Neural cell (in vitro differentiated cells): ENCODE measurements around the gene CYP11A1.

Source experiments
- EP300 ChIP-seq: fragments of 450-650 bp; conservative IDR thresholded peaks from 2 replicates; pipeline ENCODE4 v1.6.1; 2014; ENCODE audit warnings: antibody characterized with exemption, mild to moderate bottlenecking, moderate library complexity; ENCODE audit not compliant: poor library complexity, severe bottlenecking
- EZH2 ChIP-seq: fragments of 200-600, 300-800 bp; shearing (Covaris generic), sonication (generic); IDR thresholded peaks from 2 replicates; pipeline ENCODE4 v1.6.1; 2014; ENCODE audit warnings: antibody characterized with exemption, low read length, borderline replicate concordance, mild to moderate bottlenecking; ENCODE audit not compliant: insufficient read depth, poor library complexity, severe bottlenecking
- MXI1 ChIP-seq: fragments of 450-650 bp; conservative IDR thresholded peaks from 2 replicates; pipeline ENCODE4 v1.6.1; 2014; ENCODE audit warnings: antibody characterized with exemption, mild to moderate bottlenecking; ENCODE audit not compliant: poor library complexity, severe bottlenecking
- POLR2AphosphoS5 ChIP-seq: IDR thresholded peaks from 2 replicates; pipeline ENCODE4 v1.6.1; 2012
- RAD21 ChIP-seq: fragments of 450-650 bp; conservative IDR thresholded peaks from 2 replicates; pipeline ENCODE4 v1.6.1; 2014; ENCODE audit warnings: antibody characterized with exemption, mild to moderate bottlenecking, moderate library complexity
- REST ChIP-seq: IDR thresholded peaks from 2 replicates; pipeline ENCODE4 v1.6.1; 2012; ENCODE audit warnings: borderline replicate concordance
- SMC3 ChIP-seq: fragments of 450-650 bp; conservative IDR thresholded peaks from 2 replicates; pipeline ENCODE4 v1.6.1; 2014; ENCODE audit warnings: antibody characterized with exemption, mild to moderate bottlenecking, moderate library complexity; ENCODE audit not compliant: poor library complexity
- TAF1 ChIP-seq: IDR thresholded peaks from 2 replicates; pipeline ENCODE4 v1.6.1; 2012; ENCODE audit warnings: low read depth
- TF ChIP-seq, protein P1 (sequence below): fragments of 450-650 bp; IDR thresholded peaks from 2 replicates; pipeline ENCODE4 v1.5.1; 2014; ENCODE audit warnings: antibody characterized with exemption, mild to moderate bottlenecking, moderate library complexity; ENCODE audit not compliant: poor library complexity, severe bottlenecking

DNA sequence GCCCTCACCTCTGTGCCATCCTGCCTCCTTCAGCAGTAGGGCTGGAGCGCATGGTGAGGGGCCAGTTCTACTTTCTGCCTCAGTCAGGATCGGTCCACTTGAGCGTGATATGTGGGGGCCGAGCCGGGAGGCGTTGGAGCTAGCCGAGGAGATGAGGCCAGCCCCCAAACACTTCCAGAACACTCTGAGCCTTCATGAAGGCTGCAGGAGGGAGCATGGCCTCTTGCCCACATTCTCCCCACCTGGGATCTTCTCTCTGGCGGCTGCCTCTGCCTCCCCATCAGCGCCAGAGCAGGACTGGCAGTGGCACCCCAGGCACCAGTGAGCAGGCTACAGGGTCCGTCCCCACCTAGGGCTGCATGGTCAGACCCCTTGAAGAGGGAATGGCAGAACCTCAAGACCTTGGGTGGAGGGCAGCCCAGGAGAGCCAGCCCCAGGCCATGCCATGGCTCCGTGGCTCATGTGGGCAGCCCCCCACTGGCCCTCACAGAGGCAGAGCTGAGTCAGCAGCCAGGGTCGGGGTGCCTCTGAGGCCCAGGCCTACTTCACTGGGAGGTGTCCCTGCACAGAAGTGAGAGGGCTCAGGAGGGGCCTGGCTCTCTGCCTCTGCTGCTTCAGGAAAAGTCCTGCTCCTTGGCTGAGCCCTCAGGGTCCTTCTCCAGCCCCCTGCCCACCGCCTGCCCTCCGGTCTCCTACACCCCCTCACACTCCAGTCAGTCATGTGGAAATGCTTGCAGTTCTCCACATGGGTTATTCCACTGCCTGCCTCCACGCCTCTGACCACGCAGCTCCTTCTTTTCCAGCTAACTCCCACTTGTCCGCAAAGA is 28.1 kb upstream of the CYP11A1 start:
- TF ChIP-seq, protein P1, sequence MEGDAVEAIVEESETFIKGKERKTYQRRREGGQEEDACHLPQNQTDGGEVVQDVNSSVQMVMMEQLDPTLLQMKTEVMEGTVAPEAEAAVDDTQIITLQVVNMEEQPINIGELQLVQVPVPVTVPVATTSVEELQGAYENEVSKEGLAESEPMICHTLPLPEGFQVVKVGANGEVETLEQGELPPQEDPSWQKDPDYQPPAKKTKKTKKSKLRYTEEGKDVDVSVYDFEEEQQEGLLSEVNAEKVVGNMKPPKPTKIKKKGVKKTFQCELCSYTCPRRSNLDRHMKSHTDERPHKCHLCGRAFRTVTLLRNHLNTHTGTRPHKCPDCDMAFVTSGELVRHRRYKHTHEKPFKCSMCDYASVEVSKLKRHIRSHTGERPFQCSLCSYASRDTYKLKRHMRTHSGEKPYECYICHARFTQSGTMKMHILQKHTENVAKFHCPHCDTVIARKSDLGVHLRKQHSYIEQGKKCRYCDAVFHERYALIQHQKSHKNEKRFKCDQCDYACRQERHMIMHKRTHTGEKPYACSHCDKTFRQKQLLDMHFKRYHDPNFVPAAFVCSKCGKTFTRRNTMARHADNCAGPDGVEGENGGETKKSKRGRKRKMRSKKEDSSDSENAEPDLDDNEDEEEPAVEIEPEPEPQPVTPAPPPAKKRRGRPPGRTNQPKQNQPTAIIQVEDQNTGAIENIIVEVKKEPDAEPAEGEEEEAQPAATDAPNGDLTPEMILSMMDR = no peak
- TF ChIP-seq EP300 (no peak), MXI1 (no peak), RAD21 (no peak), POLR2AphosphoS5 (no peak), EZH2 (no peak), SMC3 (no peak), TAF1 (no peak), REST (no peak)
